HPDE6-E6E7 (cell line): ENCODE data around the gene OR2D2.
A peak's percentile ranks its signal among the peaks of the same experiment; 100 is the strongest.
"Not testable (repeated sequence)": the region's sequence is repeated elsewhere in the genome, so short reads cannot be mapped to it uniquely, and the experiment has no call there.

ENCODE experiments used
- DNase-seq: peaks from one replicate; pipeline ENCODE4 v3.0.0; 2011; ENCODE audit warnings: missing footprints; ENCODE audit errors: extremely low spot score

The OR2D2 gene

GRCh38 chr11:6882751-6883150 lies 9.5 kb downstream of the OR2D2 start:
- no peak for DNase-seq

GRCh38 chr11:6876914-6877313 lies 15.4 kb downstream of the OR2D2 start:
- DNase-seq: no peak

DNA sequence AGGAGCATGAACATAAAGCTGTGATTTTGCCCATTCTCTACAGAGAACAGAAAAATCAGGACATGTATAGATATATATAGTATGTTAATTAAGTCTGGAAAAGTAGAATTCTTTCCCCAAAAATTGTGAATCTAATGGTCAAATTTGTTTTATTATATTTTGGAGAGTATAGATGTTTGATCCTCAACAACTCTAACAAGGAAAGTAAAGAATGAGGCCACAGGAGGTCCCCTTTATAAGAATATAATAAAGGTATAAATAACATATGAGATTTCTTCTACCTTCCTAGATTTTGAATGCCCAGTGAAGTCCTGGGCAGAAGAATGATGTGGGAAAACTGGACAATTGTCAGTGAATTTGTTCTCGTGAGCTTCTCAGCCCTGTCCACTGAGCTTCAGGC lies 16.0 kb downstream of the OR2D2 start, which contains the start of gene OR10A4:
OR10A4 (plus strand) TSS at position 301 of the 400 bp plus-strand sequence; CDS start at position 324, 23 bp downstream.
- DNase-seq: no peak

GRCh38 chr11:6875761-6876160 lies 16.5 kb downstream of the OR2D2 start:
- DNase-seq: no peak

DNA sequence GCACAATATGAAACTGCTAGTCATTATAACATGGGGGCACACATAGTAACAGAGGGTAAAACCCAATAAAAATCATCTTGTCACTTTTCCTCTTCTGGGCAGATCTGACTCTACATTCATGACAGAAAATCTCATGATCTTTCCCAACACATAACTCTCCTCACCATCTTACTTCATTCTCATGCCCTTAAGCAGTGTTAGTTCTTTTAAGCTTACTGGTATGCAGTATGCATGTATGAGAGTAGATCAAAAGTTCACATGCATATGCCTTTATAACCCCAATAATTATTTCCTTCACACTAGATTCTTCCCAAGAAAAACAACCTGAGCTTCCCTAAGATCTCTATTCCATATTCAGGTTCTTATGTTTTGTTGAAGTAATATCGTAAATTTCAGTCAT lies 21.0 kb downstream of the OR2D2 start:
- no peak for DNase-seq

- no peak for DNase-seq
Measured at GRCh38 chr11:6864438-6864837, 27.9 kb downstream of the OR2D2 start.

GRCh38 chr11:6862961-6863360 lies 29.3 kb downstream of the OR2D2 start, which contains the start of gene OR10A2:
TSS of gene OR10A2 (plus strand) at chr11:6863057. CDS start at chr11:6869755, 6,698 bp downstream.
- no peak for DNase-seq

- peak; percentile 1 for DNase-seq
Measured at GRCh38 chr11:6856871-6857270, 35.4 kb downstream of the OR2D2 start.

DNA sequence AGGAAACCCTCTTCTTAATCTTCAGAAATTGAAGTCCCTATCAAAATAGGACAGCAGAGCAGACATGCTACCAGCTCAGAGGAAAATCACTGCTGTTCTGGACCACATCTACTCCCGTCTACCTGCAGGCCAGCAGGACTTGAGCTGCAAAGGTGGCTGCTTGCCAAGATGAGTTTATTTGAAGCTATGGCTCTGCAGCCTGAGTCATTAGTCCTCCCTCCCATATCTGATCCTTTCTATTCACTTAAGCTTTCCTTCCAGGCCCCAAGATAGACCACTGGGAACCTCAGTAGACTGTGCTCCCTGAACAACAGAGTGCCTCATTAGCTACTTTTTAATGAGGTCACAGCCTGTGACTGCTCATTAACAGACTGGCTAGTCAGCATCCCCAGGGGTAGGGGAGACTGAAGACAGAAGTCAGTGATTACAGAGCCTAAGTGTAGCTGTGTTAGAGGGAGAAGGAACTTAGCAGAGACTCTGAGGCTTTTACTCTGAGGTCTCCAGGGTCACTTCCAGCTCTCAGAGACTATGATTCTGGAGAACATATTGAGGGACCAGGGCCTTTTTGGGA lies 36.2 kb downstream of the OR2D2 start:
- peak; percentile 23 for DNase-seq

GRCh38 chr11:6854801-6855200 lies 37.5 kb downstream of the OR2D2 start:
- DNase-seq: not testable (repeated sequence)

DNA sequence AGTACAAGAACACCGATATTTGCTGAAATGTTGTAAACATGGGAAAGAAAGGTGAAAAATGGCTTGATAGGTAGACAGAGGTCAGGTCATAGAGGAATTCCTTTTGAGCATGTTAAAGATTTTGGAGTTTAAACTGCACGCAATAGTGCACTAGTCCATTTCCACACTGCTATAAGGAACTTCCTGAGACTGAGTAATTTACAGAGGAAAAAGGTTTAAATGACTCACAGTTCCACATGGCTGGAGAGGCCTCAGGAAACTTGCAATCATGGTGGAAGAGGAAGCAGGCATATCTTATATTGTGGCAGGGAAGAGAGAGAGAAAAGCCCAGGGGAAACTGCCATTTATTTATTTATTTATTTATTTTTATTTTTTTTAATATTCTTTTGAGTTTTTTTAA lies 41.8 kb downstream of the OR2D2 start:
- no peak for DNase-seq

DNA sequence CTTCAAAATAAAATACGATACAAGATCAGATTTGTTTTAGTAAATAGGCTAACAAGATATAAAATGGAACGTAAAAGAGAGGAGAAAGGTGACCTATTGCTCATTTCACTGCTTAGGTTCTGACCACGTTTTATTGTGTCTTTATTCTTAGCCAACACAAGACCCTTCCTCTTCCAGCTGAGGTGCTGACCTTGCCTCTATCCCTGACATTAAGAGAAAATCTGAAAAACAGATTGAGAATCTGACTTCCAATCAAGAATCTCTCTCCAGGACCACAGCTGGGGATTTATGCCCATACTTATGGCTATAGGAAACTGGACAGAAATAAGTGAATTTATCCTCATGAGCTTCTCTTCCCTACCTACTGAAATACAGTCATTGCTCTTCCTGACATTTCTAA lies 46.9 kb downstream of the OR2D2 start, which contains the start of gene OR10A5:
OR10A5 (plus strand) TSS at position 301 of the 400 bp plus-strand sequence; CDS start at position 301, 0 bp downstream.
- DNase-seq: no peak

- DNase-seq: no peak
Measured at GRCh38 chr11:6844356-6844755, 47.9 kb downstream of the OR2D2 start.

- no peak for DNase-seq
Measured at GRCh38 chr11:6843670-6844069, 48.6 kb downstream of the OR2D2 start.

DNA sequence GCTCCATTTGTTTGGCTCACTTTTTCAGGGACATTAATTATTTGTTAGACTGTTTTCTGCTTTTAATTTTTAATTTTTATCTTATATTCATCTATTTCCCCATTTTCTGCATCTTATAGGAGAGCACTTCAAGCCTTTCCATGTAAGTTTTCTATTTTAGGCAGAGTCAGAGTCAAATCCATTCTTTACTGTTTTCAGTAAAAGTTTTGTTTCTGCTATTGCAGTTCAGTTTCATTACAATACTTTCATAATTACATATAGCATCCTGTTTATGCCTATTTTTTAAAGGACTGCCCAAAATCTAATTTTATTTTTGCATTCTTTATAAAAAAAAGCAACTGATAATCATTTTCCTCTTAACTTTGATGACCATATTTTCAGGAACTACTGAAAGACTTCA lies 50.6 kb downstream of the OR2D2 start:
- DNase-seq: no peak
